HepG2 (cell line): ENCODE measurements around the gene GDA. TPM values are rescaled to one million over a fixed set of nuclear protein-coding genes. Genes with fewer than 3 reads are reported as not detected.

Experiments
- ATAD3A ChIP-seq: sonication (generic); formaldehyde crosslinking; IDR thresholded peaks from 2 replicates; pipeline ENCODE4 v1.4.0; 2020; ENCODE audit warnings: missing genetic modification reagents
- CBX5 ChIP-seq: sonication (generic); formaldehyde crosslinking; IDR thresholded peaks from 2 replicates; pipeline ENCODE4 v1.4.0; 2020; ENCODE audit warnings: missing genetic modification reagents, borderline replicate concordance
- HNRNPL ChIP-seq: fragments of 200-400 bp; formaldehyde crosslinking; IDR thresholded peaks from 2 replicates; pipeline ENCODE4 v1.6.1; 2017; ENCODE audit warnings: mild to moderate bottlenecking, low read depth, low read length
- IKZF1 ChIP-seq: fragments of 450-650 bp; IDR thresholded peaks from 2 replicates; pipeline ENCODE4 v1.7.1; 2016
- KDM5A ChIP-seq: fragments of 200-600 bp; sonication (generic); IDR thresholded peaks from 2 replicates; pipeline ENCODE4 v1.7.0; 2018; ENCODE audit warnings: antibody characterized with exemption, mild to moderate bottlenecking, low read length, borderline replicate concordance
- NFE2L2 ChIP-seq: fragments of 150-350 bp; IDR thresholded peaks from 2 replicates; pipeline ENCODE4 v1.6.1; 2014; ENCODE audit warnings: low read length
- NFYB ChIP-seq: sonication (generic); formaldehyde crosslinking; IDR thresholded peaks from 2 replicates; pipeline ENCODE4 v1.4.0; 2020; ENCODE audit warnings: missing genetic modification reagents
- NR2F2 ChIP-seq: IDR thresholded peaks from 2 replicates; pipeline ENCODE4 v1.6.1; 2012; ENCODE audit warnings: low read depth, inconsistent platforms, borderline replicate concordance
- NR3C1 ChIP-seq: sonication (generic); formaldehyde crosslinking; IDR thresholded peaks from 2 replicates; pipeline ENCODE4 v1.4.0; 2020; ENCODE audit warnings: missing genetic modification reagents
- POLR2AphosphoS5 ChIP-seq: IDR thresholded peaks from 2 replicates; pipeline ENCODE4 v1.6.1; 2012; ENCODE audit warnings: low read depth, low read length
- PRPF4 ChIP-seq: fragments of 200-400 bp; formaldehyde crosslinking; IDR thresholded peaks from 2 replicates; pipeline ENCODE4 v1.6.1; 2016; ENCODE audit warnings: low read length, low read depth; ENCODE audit not compliant: poor library complexity, severe bottlenecking
- RFXANK ChIP-seq: IDR thresholded peaks from 2 replicates; pipeline ENCODE4 v1.6.1; 2016
- SP140L ChIP-seq: sonication (generic); formaldehyde crosslinking; IDR thresholded peaks from 2 replicates; pipeline ENCODE4 v1.4.0; 2020; ENCODE audit warnings: missing genetic modification reagents, borderline replicate concordance
- TCF7 ChIP-seq: sonication (generic); IDR thresholded peaks from 2 replicates; pipeline ENCODE4 v1.6.1; 2016; ENCODE audit warnings: antibody characterized with exemption, low read depth
- ZNF160 ChIP-seq: sonication (generic); formaldehyde crosslinking; IDR thresholded peaks from 2 replicates; pipeline ENCODE4 v1.8.0; 2022; ENCODE audit warnings: mild to moderate bottlenecking, inconsistent platforms, missing genetic modification reagents
- ZNF282 ChIP-seq: fragments of 450-650 bp; IDR thresholded peaks from 2 replicates; pipeline ENCODE4 v1.6.1; 2018; ENCODE audit not compliant: partially characterized antibody
- ZNF30 ChIP-seq: sonication (generic); formaldehyde crosslinking; IDR thresholded peaks from 2 replicates; pipeline ENCODE4 v1.5.0; 2020; ENCODE audit warnings: mild to moderate bottlenecking, missing genetic modification reagents
- ZNF33A ChIP-seq: sonication (generic); formaldehyde crosslinking; IDR thresholded peaks from 2 replicates; pipeline ENCODE4 v1.5.1; 2020; ENCODE audit warnings: missing genetic modification reagents, mild to moderate bottlenecking, moderate library complexity, borderline replicate concordance
- ZNF496 ChIP-seq: sonication (generic); formaldehyde crosslinking; IDR thresholded peaks from 2 replicates; pipeline ENCODE4 v1.8.1; 2023; ENCODE audit warnings: mild to moderate bottlenecking, moderate library complexity, missing genetic modification reagents; ENCODE audit not compliant: insufficient replicate concordance
- ZNF644 ChIP-seq: IDR thresholded peaks from 2 replicates; pipeline ENCODE4 v1.6.1; 2016; ENCODE audit warnings: low read depth
- ZNF703 ChIP-seq: sonication (generic); formaldehyde crosslinking; IDR thresholded peaks from 2 replicates; pipeline ENCODE4 v1.5.1; 2020; ENCODE audit warnings: missing genetic modification reagents, mild to moderate bottlenecking, moderate library complexity, borderline replicate concordance
- ZNF883 ChIP-seq: sonication (generic); formaldehyde crosslinking; IDR thresholded peaks from 2 replicates; pipeline ENCODE4 v1.5.1; 2020; ENCODE audit warnings: mild to moderate bottlenecking, missing genetic modification reagents; ENCODE audit errors: not compliant biosample characterization
- polyA plus RNA-seq, 8 experiments: library from polyadenylated mRNA; depleted of rRNA in 3 of 8; stranded (reverse) in 7 of 8; unstranded in 1 of 8; fragments of >200 nt; fragmentation: Illumina TruSeq in 4 of 8; extraction: Trizol in 4 of 8; gene quantifications; 2 replicates each; pipeline versions ENCODE4 v1.2.1 to v1.2.3, GENCODE V29; 2011 to 2016; ENCODE audit warnings: low read depth in 4 of 8, missing spikeins in 1 of 8, mixed read lengths in 1 of 8; ENCODE audit not compliant: insufficient read depth in 1 of 8
- total RNA-seq, 5 experiments: library from RNA; depleted of rRNA; stranded (reverse); fragments of >200 nt; fragmentation: Illumina TruSeq; extraction: Trizol; gene quantifications; 2 replicates each; pipeline ENCODE4 v1.2.3, GENCODE V29; 2016; ENCODE audit warnings: low read depth in 1 of 5
- TF ChIP-seq, protein P1 (sequence below): sonication (generic); formaldehyde crosslinking; IDR thresholded peaks from 2 replicates; pipeline ENCODE4 v1.5.1; 2020; ENCODE audit warnings: mild to moderate bottlenecking, moderate library complexity, missing genetic modification reagents
- TF ChIP-seq, protein P2 (sequence below): sonication (generic); formaldehyde crosslinking; IDR thresholded peaks from 2 replicates; pipeline ENCODE4 v1.4.0; 2020; ENCODE audit warnings: mild to moderate bottlenecking, missing genetic modification reagents
- TF ChIP-seq, protein P3 (sequence below): IDR thresholded peaks from 2 replicates; pipeline ENCODE4 v1.6.1; 2016
- TF ChIP-seq, protein P4 (sequence below): sonication (generic); formaldehyde crosslinking; IDR thresholded peaks from 2 replicates; pipeline ENCODE4 v1.4.0; 2020; ENCODE audit warnings: missing genetic modification reagents, mild to moderate bottlenecking, borderline replicate concordance

Gene GDA
- total and polyA plus RNA-seq, 2 of the 13 experiments (the other 11 are each of a cell fraction or from before 2014, with no cell fraction given), result 0.15 to 0.99 TPM

DNA sequence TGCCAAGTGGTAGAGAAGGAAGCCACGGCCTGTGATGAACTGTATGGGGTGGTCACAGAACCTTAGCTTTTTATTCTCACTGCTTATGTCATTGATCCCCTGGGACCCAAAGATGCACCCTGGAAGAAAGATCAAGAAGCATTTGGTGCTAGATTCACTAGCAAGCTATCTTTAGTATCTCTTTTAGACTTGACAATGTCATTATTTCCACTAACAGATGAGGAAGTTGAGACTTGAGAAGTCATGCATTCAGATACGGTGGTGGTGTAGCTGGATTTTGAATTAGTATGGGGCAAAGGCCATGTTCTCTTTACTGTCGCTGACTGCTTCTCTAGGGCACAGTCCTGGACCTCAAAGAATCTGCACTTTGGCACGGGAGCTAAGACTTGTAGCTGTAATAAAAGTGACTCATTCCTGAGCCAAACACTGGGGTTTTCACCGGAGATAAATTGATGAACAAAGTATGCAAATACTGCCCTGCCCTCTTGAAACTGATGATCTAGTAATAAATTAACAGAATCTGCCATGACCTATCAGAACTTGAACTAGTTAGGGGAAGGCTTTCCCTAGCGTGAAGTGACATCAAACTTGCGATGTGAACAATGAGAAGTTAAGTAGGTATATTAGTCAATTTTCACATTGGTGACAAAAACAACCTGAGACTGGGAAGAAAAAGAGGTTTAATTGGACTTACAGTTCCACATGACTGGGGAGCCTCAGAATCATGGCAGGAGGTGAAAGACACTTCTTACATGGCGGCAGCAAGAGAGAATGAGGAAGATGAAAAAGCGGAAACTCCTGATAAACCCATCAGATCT lies 5.4 kb downstream of the GDA start (continued):
- TF ChIP-seq, protein P1, sequence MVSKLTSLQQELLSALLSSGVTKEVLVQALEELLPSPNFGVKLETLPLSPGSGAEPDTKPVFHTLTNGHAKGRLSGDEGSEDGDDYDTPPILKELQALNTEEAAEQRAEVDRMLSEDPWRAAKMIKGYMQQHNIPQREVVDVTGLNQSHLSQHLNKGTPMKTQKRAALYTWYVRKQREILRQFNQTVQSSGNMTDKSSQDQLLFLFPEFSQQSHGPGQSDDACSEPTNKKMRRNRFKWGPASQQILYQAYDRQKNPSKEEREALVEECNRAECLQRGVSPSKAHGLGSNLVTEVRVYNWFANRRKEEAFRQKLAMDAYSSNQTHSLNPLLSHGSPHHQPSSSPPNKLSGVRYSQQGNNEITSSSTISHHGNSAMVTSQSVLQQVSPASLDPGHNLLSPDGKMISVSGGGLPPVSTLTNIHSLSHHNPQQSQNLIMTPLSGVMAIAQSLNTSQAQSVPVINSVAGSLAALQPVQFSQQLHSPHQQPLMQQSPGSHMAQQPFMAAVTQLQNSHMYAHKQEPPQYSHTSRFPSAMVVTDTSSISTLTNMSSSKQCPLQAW (CRISPR knock-in tag), result peak; percentile 83
- TF ChIP-seq HNRNPL (no peak), ZNF282 (no peak), ATAD3A (CRISPR knock-in tag) (no peak), ZNF703 (CRISPR knock-in tag) (no peak), KDM5A (no peak), ZNF160 (no peak), ZNF33A (CRISPR knock-in tag) (no peak), TCF7 (no peak), POLR2AphosphoS5 (no peak), ZNF644 (CRISPR knock-in tag) (no peak), NR2F2 (no peak), SP140L (no peak), RFXANK (no peak), NFE2L2 (no peak), ZNF30 (CRISPR knock-in tag) (no peak), IKZF1 (no peak), CBX5 (CRISPR knock-in tag) (no peak), NFYB (no peak), PRPF4 (no peak), ZNF496 (CRISPR knock-in tag) (no peak), NR3C1 (CRISPR knock-in tag) (no peak), ZNF883 (CRISPR knock-in tag) (no peak)
- TF ChIP-seq, protein P2, sequence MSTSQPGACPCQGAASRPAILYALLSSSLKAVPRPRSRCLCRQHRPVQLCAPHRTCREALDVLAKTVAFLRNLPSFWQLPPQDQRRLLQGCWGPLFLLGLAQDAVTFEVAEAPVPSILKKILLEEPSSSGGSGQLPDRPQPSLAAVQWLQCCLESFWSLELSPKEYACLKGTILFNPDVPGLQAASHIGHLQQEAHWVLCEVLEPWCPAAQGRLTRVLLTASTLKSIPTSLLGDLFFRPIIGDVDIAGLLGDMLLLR (CRISPR knock-in tag), result no peak
- TF ChIP-seq, protein P3, sequence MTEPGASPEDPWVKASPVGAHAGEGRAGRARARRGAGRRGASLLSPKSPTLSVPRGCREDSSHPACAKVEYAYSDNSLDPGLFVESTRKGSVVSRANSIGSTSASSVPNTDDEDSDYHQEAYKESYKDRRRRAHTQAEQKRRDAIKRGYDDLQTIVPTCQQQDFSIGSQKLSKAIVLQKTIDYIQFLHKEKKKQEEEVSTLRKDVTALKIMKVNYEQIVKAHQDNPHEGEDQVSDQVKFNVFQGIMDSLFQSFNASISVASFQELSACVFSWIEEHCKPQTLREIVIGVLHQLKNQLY (CRISPR knock-in tag), result no peak
- TF ChIP-seq, protein P4, sequence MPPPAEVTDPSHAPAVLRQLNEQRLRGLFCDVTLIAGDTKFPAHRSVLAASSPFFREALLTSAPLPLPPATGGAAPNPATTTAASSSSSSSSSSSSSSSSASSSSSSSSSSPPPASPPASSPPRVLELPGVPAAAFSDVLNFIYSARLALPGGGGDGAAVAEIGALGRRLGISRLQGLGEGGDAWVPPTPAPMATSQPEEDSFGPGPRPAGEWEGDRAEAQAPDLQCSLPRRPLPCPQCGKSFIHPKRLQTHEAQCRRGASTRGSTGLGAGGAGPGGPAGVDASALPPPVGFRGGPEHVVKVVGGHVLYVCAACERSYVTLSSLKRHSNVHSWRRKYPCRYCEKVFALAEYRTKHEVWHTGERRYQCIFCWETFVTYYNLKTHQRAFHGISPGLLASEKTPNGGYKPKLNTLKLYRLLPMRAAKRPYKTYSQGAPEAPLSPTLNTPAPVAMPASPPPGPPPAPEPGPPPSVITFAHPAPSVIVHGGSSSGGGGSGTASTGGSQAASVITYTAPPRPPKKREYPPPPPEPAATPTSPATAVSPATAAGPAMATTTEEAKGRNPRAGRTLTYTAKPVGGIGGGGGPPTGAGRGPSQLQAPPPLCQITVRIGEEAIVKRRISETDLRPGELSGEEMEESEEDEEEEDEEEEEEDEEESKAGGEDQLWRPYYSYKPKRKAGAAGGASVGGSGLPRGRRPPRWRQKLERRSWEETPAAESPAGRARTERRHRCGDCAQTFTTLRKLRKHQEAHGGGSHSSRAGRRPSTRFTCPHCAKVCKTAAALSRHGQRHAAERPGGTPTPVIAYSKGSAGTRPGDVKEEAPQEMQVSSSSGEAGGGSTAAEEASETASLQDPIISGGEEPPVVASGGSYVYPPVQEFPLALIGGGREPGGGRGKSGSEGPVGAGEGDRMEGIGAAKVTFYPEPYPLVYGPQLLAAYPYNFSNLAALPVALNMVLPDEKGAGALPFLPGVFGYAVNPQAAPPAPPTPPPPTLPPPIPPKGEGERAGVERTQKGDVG (CRISPR knock-in tag), result no peak
